HEK293 (cell line): ENCODE data around the gene PCBP4.

Source experiments
- CTCF ChIA-PET: fragments of 350-600 bp; formaldehyde crosslinking; extraction: SDS; loops from one replicate; lab custom pipeline; 2021; ENCODE audit warnings: antibody characterized with exemption; lab: Yijun Ruan, JAX
- POLR2A ChIA-PET: fragments of 300-600 bp; formaldehyde crosslinking; extraction: SDS; loops from one replicate; lab custom pipeline; 2020; ENCODE audit warnings: antibody characterized with exemption, inconsistent platforms; lab: Yijun Ruan, JAX
- H3K27ac ChIP-seq: fragments of 200-500 bp; sonication (Bioruptor generic); 2 replicates; pipeline ENCODE4 v1.5.1; 2014; ENCODE audit warnings: low read depth, low read length, control low read depth, inconsistent platforms; ENCODE audit errors: extremely low read depth
- H3K36me3 ChIP-seq, 2 experiments: fragments of 200-500 bp in 1 of 2; sonication (Bioruptor generic) in 1 of 2; 1 replicate in 1 of 2; 2 replicates in 1 of 2; pipeline ENCODE4 v1.5.1; 2014 to 2017; ENCODE audit warnings: inconsistent platforms in 2 of 2, low read length in 2 of 2; ENCODE audit not compliant: control insufficient read depth in 2 of 2, insufficient read depth in 1 of 2
- H3K4me1 ChIP-seq: fragments of 200-500 bp; sonication (Bioruptor generic); 2 replicates; pipeline ENCODE4 v1.5.1; 2014; ENCODE audit warnings: mild to moderate bottlenecking, low read length, inconsistent platforms; ENCODE audit not compliant: control insufficient read depth, insufficient read depth
- H3K4me3 ChIP-seq: 2 replicates; pipeline ENCODE4 v1.5.1; 2011; ENCODE audit warnings: low read depth, mild to moderate bottlenecking, control low read depth, low read length, moderate library complexity
- H3K9me3 ChIP-seq: fragments of 200-500 bp; sonication (Bioruptor generic); 2 replicates; pipeline ENCODE4 v1.5.1; 2014; ENCODE audit warnings: low read depth, low read length, inconsistent platforms; ENCODE audit not compliant: control insufficient read depth, insufficient read depth
- GLIS2 ChIP-seq: fragments of 450-650 bp; formaldehyde crosslinking; IDR thresholded peaks from 2 replicates; pipeline ENCODE4 v1.5.1; 2016; ENCODE audit warnings: missing biosample characterization, missing genetic modification characterization
- IKZF3 ChIP-seq: fragments of 450-650 bp; IDR thresholded peaks from 2 replicates; pipeline ENCODE4 v1.5.0; 2018; ENCODE audit warnings: missing biosample characterization, mild to moderate bottlenecking, missing genetic modification characterization, moderate library complexity
- RBAK ChIP-seq: fragments of 450-650 bp; formaldehyde crosslinking; IDR thresholded peaks from 2 replicates; pipeline ENCODE4 v1.5.1; 2016; ENCODE audit warnings: missing biosample characterization, missing genetic modification characterization
- ZEB2 ChIP-seq: fragments of 450-650 bp; formaldehyde crosslinking; IDR thresholded peaks from 2 replicates; pipeline ENCODE4 v1.5.1; 2016; ENCODE audit warnings: missing biosample characterization, missing genetic modification characterization
- ZNF121 ChIP-seq: fragments of 450-650 bp; formaldehyde crosslinking; IDR thresholded peaks from 2 replicates; pipeline ENCODE4 v1.5.1; 2016; ENCODE audit warnings: missing biosample characterization, missing genetic modification characterization
- ZNF221 ChIP-seq: fragments of 450-650 bp; formaldehyde crosslinking; IDR thresholded peaks from 2 replicates; pipeline ENCODE4 v1.5.1; 2017; ENCODE audit warnings: missing biosample characterization, missing genetic modification characterization, borderline replicate concordance
- ZNF26 ChIP-seq: fragments of 450-650 bp; formaldehyde crosslinking; IDR thresholded peaks from 2 replicates; pipeline ENCODE4 v1.5.1; 2016; ENCODE audit warnings: missing biosample characterization, missing genetic modification characterization
- ZNF266 ChIP-seq: fragments of 450-650 bp; formaldehyde crosslinking; IDR thresholded peaks from 2 replicates; pipeline ENCODE4 v1.5.1; 2016; ENCODE audit warnings: missing biosample characterization, missing genetic modification characterization, low read depth
- ZNF341 ChIP-seq: fragments of 450-650 bp; formaldehyde crosslinking; IDR thresholded peaks from 2 replicates; pipeline ENCODE4; 2016; ENCODE audit warnings: low read depth, missing biosample characterization, missing genetic modification characterization
- ZNF391 ChIP-seq: fragments of 450-650 bp; formaldehyde crosslinking; IDR thresholded peaks from 2 replicates; pipeline ENCODE4 v1.5.1; 2016; ENCODE audit warnings: low read depth, missing biosample characterization, missing genetic modification characterization, borderline replicate concordance
- ZNF513 ChIP-seq: fragments of 450-650 bp; IDR thresholded peaks from 2 replicates; pipeline ENCODE4 v1.5.1; 2018; ENCODE audit warnings: missing biosample characterization, missing genetic modification characterization
- ZNF514 ChIP-seq: fragments of 450-650 bp; formaldehyde crosslinking; IDR thresholded peaks from 2 replicates; pipeline ENCODE4 v1.5.1; 2016; ENCODE audit warnings: missing biosample characterization, missing genetic modification characterization
- ZNF518A ChIP-seq: fragments of 450-650 bp; formaldehyde crosslinking; conservative IDR thresholded peaks from 2 replicates; pipeline ENCODE4 v1.5.1; 2016; ENCODE audit warnings: low read depth, missing biosample characterization, missing genetic modification characterization
- ZNF596 ChIP-seq: fragments of 450-650 bp; IDR thresholded peaks from 2 replicates; pipeline ENCODE4 v1.5.0; 2018; ENCODE audit warnings: missing biosample characterization, mild to moderate bottlenecking, missing genetic modification characterization, moderate library complexity
- ZNF621 ChIP-seq: fragments of 450-650 bp; formaldehyde crosslinking; IDR thresholded peaks from 2 replicates; pipeline ENCODE4 v1.5.1; 2017; ENCODE audit warnings: missing biosample characterization, missing genetic modification characterization
- ZNF791 ChIP-seq: fragments of 450-650 bp; formaldehyde crosslinking; IDR thresholded peaks from 2 replicates; pipeline ENCODE4 v1.5.1; 2016; ENCODE audit warnings: missing biosample characterization, missing genetic modification characterization
- ZXDB ChIP-seq: fragments of 450-650 bp; formaldehyde crosslinking; IDR thresholded peaks from 2 replicates; pipeline ENCODE4 v1.5.1; 2016; ENCODE audit warnings: missing biosample characterization, missing genetic modification characterization

PCBP4 gene

GRCh38 chr3:51932471-51933370 is 34.5 kb downstream of the PCBP4 start:
- Histone ChIP-seq H3K27ac (no peak overlapping the region), H3K9me3 (no peaks in the 10 kb centered on the region), H3K4me1 (no peaks in the 10 kb centered on the region), H3K4me3 (no peak overlapping the region), H3K36me3 (peaks cover 0 to 46% of the 10 kb centered on the region in 2 experiments; a peak in 1 of 3 replicates)
- POLR2A ChIA-PET = interaction anchor here (0.6 to 1.7 kb wide), 3 partner anchors 9 to 153 kb away, joined by 3 to 9 read pairs (median 4); partner anchors contain the start of genes PARP3, RPL29 and RRP9
- TF ChIP-seq ZXDB (tag by site-specific recombination) (no peak), ZNF596 (tag by site-specific recombination) (no peak), ZNF341 (tag by site-specific recombination) (no peak), ZNF221 (no peak), RBAK (tag by site-specific recombination) (no peak), ZNF518A (tag by site-specific recombination) (no peak), ZNF514 (tag by site-specific recombination) (no peak), ZNF391 (tag by site-specific recombination) (no peak), IKZF3 (tag by site-specific recombination) (no peak), ZNF791 (tag by site-specific recombination) (no peak), ZNF26 (no peak), ZNF266 (tag by site-specific recombination) (no peak), GLIS2 (tag by site-specific recombination) (no peak), ZNF621 (tag by site-specific recombination) (no peak), ZNF513 (tag by site-specific recombination) (no peak)
- CTCF ChIA-PET = interaction anchor here (0.7 to 1.1 kb wide), 2 partner anchors 9 to 121 kb away, joined by 3 to 5 read pairs; partner anchors contain the start of gene RRP9

GRCh38 chr3:51931756-51932155 is 35.5 kb downstream of the PCBP4 start:
- H3K27ac ChIP-seq = no peak overlapping the region
- no peak for TF ChIP-seq ZNF121
- no peak for TF ChIP-seq ZEB2
- TF ChIP-seq RBAK (tag by site-specific recombination) = no peak
- TF ChIP-seq, all 188 proteins: peak for 0
- ChIA-PET CTCF (interaction anchor here (0.6 kb wide), 1 partner anchor 10 kb away, joined by 5 read pairs; no protein-coding TSS in a partner anchor), POLR2A (interaction anchor here (1.7 kb wide), 1 partner anchor 10 kb away, joined by 9 read pairs; the partner anchor contains the start of genes PARP3 and RRP9)
- Histone ChIP-seq H3K9me3 (no peaks in the 10 kb centered on the region), H3K36me3 (peaks cover 0 to 37% of the 10 kb centered on the region in 2 experiments; a peak in 1 of 3 replicates), H3K4me1 (no peaks in the 10 kb centered on the region), H3K4me3 (no peak overlapping the region)
